ENCODE results near the gene SNX25. TPM values are rescaled to one million over a fixed set of nuclear protein-coding genes. Genes with fewer than 3 reads are reported as not detected.

Gene SNX25
- polyA plus RNA-seq, 1 donor (not counting 4 experiments of a cell fraction or from before 2014, with no cell fraction given), result 5.0 TPM

DNA sequence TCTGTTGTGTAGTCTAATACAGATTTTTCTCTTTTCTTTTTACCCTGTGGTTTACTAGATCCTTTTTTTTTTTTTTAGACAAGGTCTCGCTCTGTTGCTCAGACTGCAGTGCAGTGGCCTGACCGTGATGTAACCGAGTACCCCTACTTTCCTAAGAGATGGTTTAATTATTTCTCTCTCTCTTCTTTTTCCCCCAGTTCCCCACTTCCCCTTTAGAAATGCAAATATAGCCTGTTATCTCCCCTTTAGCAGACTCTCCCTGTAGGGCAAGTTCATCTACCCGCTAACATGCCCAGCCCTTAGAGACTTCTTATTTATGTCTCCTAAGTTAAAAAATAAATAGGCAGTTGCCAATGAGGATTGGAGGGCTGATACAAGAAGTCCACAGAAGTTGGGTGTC is 4.5 kb downstream of the SNX25 start:
- DNase-seq (ENCODE audit: low read depth, low spot score) (no peak), FAIRE-seq (no peak)
- H2AFZ ChIP-seq (ENCODE audit: control insufficient read depth, low read length), result no peak overlapping the region
- no peak overlapping the region for H3K9ac ChIP-seq (ENCODE audit: control insufficient read depth, extremely low read depth, insufficient read depth, low read length)
- peaks cover 11% of the 10 kb centered on the region for H3K4me1 ChIP-seq (ENCODE audit: control insufficient read depth, extremely low read depth, insufficient read depth, low read length)
- H3K9me1 ChIP-seq (ENCODE audit: control insufficient read depth, extremely low read depth, insufficient read depth, low read length), result no peaks in the 10 kb centered on the region
- no peaks in the 10 kb centered on the region for H3K9me3 ChIP-seq (ENCODE audit: control insufficient read depth, low read depth, low read length)
- no peaks in the 10 kb centered on the region for H3K36me3 ChIP-seq (ENCODE audit: control insufficient read depth in 2 of 2, extremely low read depth in 1 of 2, insufficient read depth in 2 of 2, low read length in 2 of 2)
- dilution Hi-C loops (cut with MboI; ENCODE audit: extremely low pct_ligation_motif_present, low sequenced_read_pairs), result no loop called here
- H3K4me3 ChIP-seq (ENCODE audit: control insufficient read depth in 2 of 3, extremely low read depth in 1 of 3, insufficient read depth in 2 of 3, low read depth in 1 of 3, low read length in 3 of 3), result no peak overlapping the region
- no peaks in the 10 kb centered on the region for H4K20me1 ChIP-seq (ENCODE audit: control insufficient read depth, extremely low read depth, insufficient read depth, low read length)
- no peak overlapping the region for H3K4me2 ChIP-seq (ENCODE audit: control insufficient read depth, extremely low read depth, insufficient read depth, low read depth, low read length)
- no peaks in the 10 kb centered on the region for H3K27me3 ChIP-seq (ENCODE audit: control insufficient read depth, extremely low read depth, insufficient read depth, low read length)
- peaks cover 3% of the 10 kb centered on the region for H3K79me2 ChIP-seq (ENCODE audit: control insufficient read depth, insufficient read depth, low read length)
- TF ChIP-seq, protein P1, sequence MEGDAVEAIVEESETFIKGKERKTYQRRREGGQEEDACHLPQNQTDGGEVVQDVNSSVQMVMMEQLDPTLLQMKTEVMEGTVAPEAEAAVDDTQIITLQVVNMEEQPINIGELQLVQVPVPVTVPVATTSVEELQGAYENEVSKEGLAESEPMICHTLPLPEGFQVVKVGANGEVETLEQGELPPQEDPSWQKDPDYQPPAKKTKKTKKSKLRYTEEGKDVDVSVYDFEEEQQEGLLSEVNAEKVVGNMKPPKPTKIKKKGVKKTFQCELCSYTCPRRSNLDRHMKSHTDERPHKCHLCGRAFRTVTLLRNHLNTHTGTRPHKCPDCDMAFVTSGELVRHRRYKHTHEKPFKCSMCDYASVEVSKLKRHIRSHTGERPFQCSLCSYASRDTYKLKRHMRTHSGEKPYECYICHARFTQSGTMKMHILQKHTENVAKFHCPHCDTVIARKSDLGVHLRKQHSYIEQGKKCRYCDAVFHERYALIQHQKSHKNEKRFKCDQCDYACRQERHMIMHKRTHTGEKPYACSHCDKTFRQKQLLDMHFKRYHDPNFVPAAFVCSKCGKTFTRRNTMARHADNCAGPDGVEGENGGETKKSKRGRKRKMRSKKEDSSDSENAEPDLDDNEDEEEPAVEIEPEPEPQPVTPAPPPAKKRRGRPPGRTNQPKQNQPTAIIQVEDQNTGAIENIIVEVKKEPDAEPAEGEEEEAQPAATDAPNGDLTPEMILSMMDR (optimal IDR thresholded peaks at IDR 0.05 in 1 of 3, IDR thresholded peaks at IDR 0.05 in 1 of 3, conservative IDR thresholded peaks at IDR 0.05 in 1 of 3; ENCODE audit: extremely low read depth in 1 of 3, insufficient read depth in 2 of 3, low read length in 3 of 3), result no peak
- TF ChIP-seq EZH2 (IDR thresholded peaks at IDR 0.05; ENCODE audit: low read length), result no peak
- H3K27ac ChIP-seq (ENCODE audit: control insufficient read depth, insufficient read depth, low read length), result no peak overlapping the region

DNA sequence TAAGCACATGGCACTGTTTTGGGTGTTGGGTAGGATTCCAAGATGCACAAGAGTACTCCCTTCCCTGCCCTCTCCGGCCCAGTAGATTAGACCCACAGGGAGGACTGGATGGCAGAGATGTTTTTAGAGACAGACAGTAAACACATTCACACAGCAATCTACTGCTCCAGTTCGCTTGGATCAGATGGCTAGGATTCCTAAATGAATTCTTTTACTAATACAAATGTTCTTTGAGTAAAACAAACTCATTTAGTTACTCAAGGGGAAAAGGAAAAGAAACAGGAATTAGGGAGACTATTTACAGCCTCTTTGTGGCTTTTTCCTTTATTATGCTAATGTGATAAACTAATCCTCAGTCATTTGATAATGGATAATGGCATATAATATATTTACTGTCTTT is 5.9 kb downstream of the SNX25 start:
- H3K9ac ChIP-seq (ENCODE audit: control insufficient read depth, extremely low read depth, insufficient read depth, low read length), result no peak overlapping the region
- FAIRE-seq, result no peak
- no peaks in the 10 kb centered on the region for H4K20me1 ChIP-seq (ENCODE audit: control insufficient read depth, extremely low read depth, insufficient read depth, low read length)
- dilution Hi-C loops (cut with MboI; ENCODE audit: extremely low pct_ligation_motif_present, low sequenced_read_pairs), result no loop called here
- no peak for DNase-seq (ENCODE audit: low read depth, low spot score)
- H3K79me2 ChIP-seq (ENCODE audit: control insufficient read depth, insufficient read depth, low read length), result peaks cover 3% of the 10 kb centered on the region
- H3K27me3 ChIP-seq (ENCODE audit: control insufficient read depth, extremely low read depth, insufficient read depth, low read length), result no peaks in the 10 kb centered on the region
- no peak overlapping the region for H2AFZ ChIP-seq (ENCODE audit: control insufficient read depth, low read length)
- H3K4me2 ChIP-seq (ENCODE audit: control insufficient read depth, extremely low read depth, insufficient read depth, low read depth, low read length), result no peak overlapping the region
- H3K27ac ChIP-seq (ENCODE audit: control insufficient read depth, insufficient read depth, low read length), result no peak overlapping the region
- no peak overlapping the region for H3K4me3 ChIP-seq (ENCODE audit: control insufficient read depth in 2 of 3, extremely low read depth in 1 of 3, insufficient read depth in 2 of 3, low read depth in 1 of 3, low read length in 3 of 3)
- H3K9me3 ChIP-seq (ENCODE audit: control insufficient read depth, low read depth, low read length), result no peaks in the 10 kb centered on the region
- H3K4me1 ChIP-seq (ENCODE audit: control insufficient read depth, extremely low read depth, insufficient read depth, low read length), result peaks cover 9% of the 10 kb centered on the region
- H3K9me1 ChIP-seq (ENCODE audit: control insufficient read depth, extremely low read depth, insufficient read depth, low read length), result no peaks in the 10 kb centered on the region
- TF ChIP-seq, protein P1 (optimal IDR thresholded peaks at IDR 0.05 in 1 of 3, IDR thresholded peaks at IDR 0.05 in 1 of 3, conservative IDR thresholded peaks at IDR 0.05 in 1 of 3; ENCODE audit: extremely low read depth in 1 of 3, insufficient read depth in 2 of 3, low read length in 3 of 3), result no peak
- TF ChIP-seq EZH2 (IDR thresholded peaks at IDR 0.05; ENCODE audit: low read length), result no peak
- no peaks in the 10 kb centered on the region for H3K36me3 ChIP-seq (ENCODE audit: control insufficient read depth in 2 of 2, extremely low read depth in 1 of 2, insufficient read depth in 2 of 2, low read length in 2 of 2)
